Naive thymus-derived CD4-positive, alpha-beta T cell (primary cell): Measurements from ENCODE around the gene PTPRK. TPM values are rescaled to one million over a fixed set of nuclear protein-coding genes. Genes with fewer than 3 reads are reported as not detected.
A peak's percentile ranks its signal among the peaks of the same experiment; 100 is the strongest.

Experiments
- ATAC-seq: fragments of 150-1000 bp; cut with Tn5 transposase; 2 replicates; pipeline ENCODE4 v1.10.0; 2021; ENCODE audit warnings: mild to moderate bottlenecking, moderate library complexity
- CTCF ChIA-PET: fragments of 350-600 bp; sonication (Branson Sonifier 250); formaldehyde crosslinking; loops from one replicate; lab custom pipeline; 2021; ENCODE audit warnings: antibody characterized with exemption; lab: Charles Lee
- POLR2A ChIA-PET: fragments of 350-600 bp; sonication (Branson Sonifier 250); formaldehyde crosslinking; loops from one replicate; lab custom pipeline; 2021; ENCODE audit warnings: antibody characterized with exemption, inconsistent platforms; lab: Charles Lee
- DNase-seq, 9 donors: peaks; one replicate each; pipeline versions ENCODE4 v3.0.0 to v3.0.0-alpha.2; 2020 to 2022; ENCODE audit warnings: mixed read lengths in 1 of 9
- H3K27ac ChIP-seq: one replicate; pipeline ENCODE4 v1.7.0; 2013; ENCODE audit warnings: mild to moderate bottlenecking, low read depth, low read length, moderate library complexity
- H3K27me3 ChIP-seq, 2 donors: one replicate each; pipeline ENCODE4 v1.7.0; 2013; ENCODE audit warnings: low read length in 2 of 2, mild to moderate bottlenecking in 2 of 2, moderate library complexity in 2 of 2; ENCODE audit not compliant: control insufficient read depth in 2 of 2, insufficient read depth in 2 of 2
- H3K36me3 ChIP-seq, 3 experiments: 1 replicate in 2 of 3; 2 replicates in 1 of 3; pipeline ENCODE4 v1.7.0; 2013; ENCODE audit warnings: low read length in 3 of 3, mild to moderate bottlenecking in 3 of 3, moderate library complexity in 1 of 3; ENCODE audit not compliant: insufficient read depth in 3 of 3, control insufficient read depth in 2 of 3
- H3K4me1 ChIP-seq, 2 donors: one replicate each; pipeline ENCODE4 v1.7.0; 2013; ENCODE audit warnings: low read length in 2 of 2, mild to moderate bottlenecking in 2 of 2, moderate library complexity in 1 of 2; ENCODE audit not compliant: control insufficient read depth in 2 of 2, insufficient read depth in 2 of 2
- H3K4me3 ChIP-seq: 2 replicates; pipeline ENCODE4 v1.7.0; 2013; ENCODE audit warnings: mild to moderate bottlenecking, low read length
- H3K9me3 ChIP-seq, 3 experiments: 1 replicate in 2 of 3; 2 replicates in 1 of 3; pipeline ENCODE4 v1.7.0; 2013; ENCODE audit warnings: low read length in 3 of 3; ENCODE audit not compliant: control insufficient read depth in 2 of 3
- H3K27ac Mint-ChIP-seq, 9 donors: one replicate each; pipeline ENCODE4 v1.8.0; 2020 to 2022; ENCODE audit warnings: mixed read lengths in 9 of 9, mild to moderate bottlenecking in 8 of 9, moderate library complexity in 5 of 9, inconsistent platforms in 2 of 9
- H3K27me3 Mint-ChIP-seq, 5 donors: one replicate each; pipeline ENCODE4 v1.8.0; 2021 to 2022; ENCODE audit warnings: mixed read lengths in 5 of 5, mild to moderate bottlenecking in 1 of 5
- H3K36me3 Mint-ChIP-seq, 5 donors: one replicate each; pipeline ENCODE4 v1.8.0; 2020 to 2022; ENCODE audit warnings: mixed read lengths in 5 of 5, mild to moderate bottlenecking in 3 of 5, inconsistent platforms in 1 of 5
- H3K4me1 Mint-ChIP-seq, 7 donors: one replicate each; pipeline ENCODE4 v1.8.0; 2020 to 2022; ENCODE audit warnings: mixed read lengths in 7 of 7, mild to moderate bottlenecking in 3 of 7, inconsistent platforms in 1 of 7
- H3K4me3 Mint-ChIP-seq, 10 donors: one replicate each; pipeline ENCODE4 v1.8.0; 2020 to 2022; ENCODE audit warnings: mild to moderate bottlenecking in 10 of 10, mixed read lengths in 10 of 10, moderate library complexity in 6 of 10, inconsistent platforms in 2 of 10
- H3K9me3 Mint-ChIP-seq, 11 donors: one replicate each; pipeline ENCODE4 v1.8.0; 2020 to 2022; ENCODE audit warnings: mixed read lengths in 11 of 11, mild to moderate bottlenecking in 4 of 11, inconsistent platforms in 1 of 11, moderate library complexity in 1 of 11
- intact Hi-C, 2 donors: fragments of 100-400 bp; cut with micrococcal nuclease; formaldehyde crosslinking; loops; one replicate each; pipeline ENCODE4 v1.15.1; 2023
- polyA plus RNA-seq, 2 donors: library from polyadenylated mRNA; unstranded; fragments of 300-500 nt; fragmentation: Illumina TruSeq; gene quantifications; one replicate each; pipeline ENCODE4 v1.2.3, GENCODE V29; 2021
- total RNA-seq, 6 experiments: library from RNA in 5 of 6; stranded (reverse) in 5 of 6; gene quantifications; 1 replicate in 5 of 6; 2 replicates in 1 of 6; pipeline ENCODE4 v1.2.3 and lab custom pipeline; 2021 to 2026

Gene PTPRK
- total and polyA plus RNA-seq, 7 experiments from 2014 or later, result 1.3 to 6.5 (median 2.3) TPM

DNA sequence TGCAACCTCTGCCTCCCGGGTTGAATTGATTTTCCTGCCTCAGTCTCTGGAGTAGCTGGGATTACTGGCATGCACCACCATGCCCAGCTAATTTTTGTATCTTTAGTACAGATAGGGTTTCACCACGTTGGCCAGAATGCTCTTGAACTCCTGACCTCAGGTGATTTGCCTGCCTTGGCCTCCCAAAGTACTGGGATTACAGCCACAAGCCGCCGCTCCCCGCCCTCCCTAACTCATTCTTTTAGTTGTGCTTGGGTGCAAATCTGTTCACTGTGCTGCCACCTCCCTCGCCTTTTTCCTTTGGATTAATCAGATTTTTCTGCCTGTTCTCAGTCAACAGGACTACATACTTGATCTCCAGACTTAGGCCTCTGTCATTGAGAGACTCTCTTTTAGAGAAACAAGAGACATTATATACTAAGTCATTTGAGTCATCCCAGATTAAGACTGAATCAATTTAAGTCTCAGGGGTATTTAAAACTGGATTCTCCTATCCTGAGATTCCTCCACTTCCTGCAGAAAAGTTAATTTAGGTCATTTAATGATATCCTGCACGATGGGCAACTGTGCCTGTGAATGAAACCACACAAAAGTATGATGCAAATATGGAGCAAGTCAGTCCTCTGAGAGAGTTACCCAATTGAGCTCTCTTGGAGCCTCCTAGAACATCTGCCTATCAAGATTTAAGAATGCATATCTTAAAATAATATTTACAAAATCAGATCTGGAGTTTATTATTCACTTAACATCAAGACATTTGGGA is 483.4 kb downstream of the PTPRK start:
- DNase-seq (no peak), ATAC-seq (no peak)
- H3K27ac Mint-ChIP-seq, result no peak overlapping the region
- ChIA-PET POLR2A (no interaction called here), CTCF (no interaction called here)
- no peaks in the 10 kb centered on the region for H3K9me3 ChIP-seq
- H3K4me3 Mint-ChIP-seq, result no peak overlapping the region
- peaks cover 3 to 39% (median 16%) of the 10 kb centered on the region in 7 donors for H3K4me1 Mint-ChIP-seq
- no peak overlapping the region for H3K4me3 ChIP-seq
- H3K4me1 ChIP-seq, result peaks cover 0 to 4% of the 10 kb centered on the region in 2 donors
- H3K27me3 Mint-ChIP-seq, result no peaks in the 10 kb centered on the region
- H3K36me3 Mint-ChIP-seq, result peaks cover 0 to 5% (median 0%) of the 10 kb centered on the region in 5 donors
- H3K9me3 Mint-ChIP-seq, result peaks cover 0 to 2% (median 0%) of the 10 kb centered on the region in 11 donors
- no peaks in the 10 kb centered on the region for H3K36me3 ChIP-seq
- H3K27ac ChIP-seq, result no peak overlapping the region
- intact Hi-C loops, result no loop called here
- H3K27me3 ChIP-seq, result no peaks in the 10 kb centered on the region

DNA sequence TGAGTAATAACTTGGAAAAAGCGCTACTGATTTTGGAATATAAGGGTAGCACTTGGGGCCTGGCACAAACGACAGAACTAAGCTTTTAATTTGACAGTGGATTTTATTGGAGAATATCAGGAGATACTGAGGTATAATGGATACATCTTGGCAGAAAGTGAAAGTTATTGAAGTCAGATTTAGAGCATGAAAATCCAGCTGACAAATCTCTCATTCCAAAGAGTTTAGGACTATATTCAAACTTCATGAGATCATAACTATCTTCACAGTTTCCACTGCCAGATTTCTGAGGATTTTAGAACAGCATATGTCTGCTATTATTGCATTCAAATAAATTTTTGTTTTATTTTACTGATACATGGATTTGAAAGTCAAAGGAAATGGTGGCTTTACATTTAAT is 487.2 kb downstream of the PTPRK start:
- Mint-ChIP-seq H3K36me3 (peaks cover 0 to 5% (median 0%) of the 10 kb centered on the region in 5 donors), H3K9me3 (peaks cover 0 to 2% (median 0%) of the 10 kb centered on the region in 11 donors), H3K4me1 (peaks cover 8 to 41% (median 26%) of the 10 kb centered on the region in 7 donors), H3K27me3 (no peaks in the 10 kb centered on the region), H3K27ac (peak overlapping the region in 1 of 9 donors; percentile 2), H3K4me3 (peak overlapping the region in 2 of 10 donors; percentile 7 to 14)
- H3K4me1 ChIP-seq, result peaks cover 0 to 4% of the 10 kb centered on the region in 2 donors
- ATAC-seq (no peak), DNase-seq (no peak)
- H3K27ac ChIP-seq, result no peak overlapping the region
- H3K36me3 ChIP-seq, result no peaks in the 10 kb centered on the region
- no peaks in the 10 kb centered on the region for H3K9me3 ChIP-seq
- H3K4me3 ChIP-seq, result no peak overlapping the region
- ChIA-PET POLR2A (interaction anchor here (0.8 to 1.5 kb wide), 2 partner anchors 60 to 62 kb away, joined by 4 read pairs; no protein-coding TSS in a partner anchor), CTCF (no interaction called here)
- no peaks in the 10 kb centered on the region for H3K27me3 ChIP-seq
- intact Hi-C loops, result no loop called here

DNA sequence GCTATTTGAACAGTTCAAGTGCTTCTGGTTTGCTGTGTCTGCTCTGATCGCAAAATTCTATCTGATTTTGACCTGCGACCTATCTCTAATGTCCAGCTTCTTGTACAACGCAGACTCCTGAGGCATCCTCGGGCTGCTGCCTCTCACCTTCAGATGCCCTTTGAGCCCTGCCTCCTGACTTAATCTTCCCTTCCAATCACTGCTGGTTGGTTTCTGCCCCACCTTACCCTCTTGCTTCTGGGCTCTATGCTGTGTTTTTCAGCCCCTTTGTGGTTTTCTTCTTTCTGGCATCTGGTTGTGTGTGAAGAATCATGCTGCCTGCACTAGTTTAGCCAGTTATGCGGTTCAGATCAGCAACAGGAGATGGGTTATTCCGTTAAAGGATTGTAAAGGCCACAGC is 488.4 kb downstream of the PTPRK start:
- no peak overlapping the region for H3K4me3 ChIP-seq
- POLR2A ChIA-PET, result no interaction called here
- peaks cover 0 to 5% (median 0%) of the 10 kb centered on the region in 5 donors for H3K36me3 Mint-ChIP-seq
- H3K4me3 Mint-ChIP-seq, result peak overlapping the region in 9 of 10 donors; percentile 6 to 68 (median 37)
- H3K9me3 Mint-ChIP-seq, result peaks cover 0 to 2% (median 0%) of the 10 kb centered on the region in 11 donors
- H3K27me3 ChIP-seq, result no peaks in the 10 kb centered on the region
- DNase-seq (peak in 5 of 9 donors; percentile 2 to 27 (median 8)), ATAC-seq (no peak)
- no peak overlapping the region for H3K27ac ChIP-seq
- no peaks in the 10 kb centered on the region for H3K27me3 Mint-ChIP-seq
- no peaks in the 10 kb centered on the region for H3K9me3 ChIP-seq
- peak overlapping the region in 6 of 9 donors; percentile 1 to 74 (median 17) for H3K27ac Mint-ChIP-seq
- intact Hi-C loops, result no loop called here
- peaks cover 0 to 4% of the 10 kb centered on the region in 2 donors for H3K4me1 ChIP-seq
- CTCF ChIA-PET, result interaction anchor here (0.8 to 1.0 kb wide), 2 partner anchors 12 to 29 kb away, joined by 3 read pairs; no protein-coding TSS in a partner anchor
- H3K4me1 Mint-ChIP-seq, result peaks cover 8 to 49% (median 34%) of the 10 kb centered on the region in 7 donors
- no peaks in the 10 kb centered on the region for H3K36me3 ChIP-seq

DNA sequence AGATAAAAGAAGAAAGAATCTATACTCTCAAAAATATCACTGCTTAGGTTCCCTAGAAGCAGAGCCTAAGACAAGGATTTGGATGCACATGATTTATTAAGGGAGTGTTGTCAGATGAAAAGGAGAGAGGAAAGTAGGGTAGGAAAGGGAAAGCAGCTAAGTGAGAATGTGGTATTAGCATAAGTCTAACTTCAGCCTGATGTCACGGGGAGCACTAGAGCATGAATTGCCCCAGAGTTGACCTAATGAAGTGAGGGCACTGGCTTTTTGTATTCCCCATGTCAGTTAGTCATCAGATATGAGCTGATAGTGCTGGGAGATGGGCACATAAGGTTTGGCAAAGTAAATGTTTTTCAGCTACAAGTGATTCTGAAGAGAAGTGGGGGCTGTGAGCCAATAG is 490.6 kb downstream of the PTPRK start:
- POLR2A ChIA-PET, result no interaction called here
- ATAC-seq, result no peak
- Histone ChIP-seq H3K27me3 (no peaks in the 10 kb centered on the region), H3K36me3 (no peaks in the 10 kb centered on the region), H3K27ac (no peak overlapping the region), H3K4me1 (peaks cover 0 to 4% of the 10 kb centered on the region in 2 donors), H3K4me3 (no peak overlapping the region), H3K9me3 (no peaks in the 10 kb centered on the region)
- no peak for DNase-seq
- intact Hi-C loops, result no loop called here
- peaks cover 0 to 1% (median 0%) of the 10 kb centered on the region in 11 donors for H3K9me3 Mint-ChIP-seq
- peaks cover 10 to 53% (median 38%) of the 10 kb centered on the region in 7 donors for H3K4me1 Mint-ChIP-seq
- H3K36me3 Mint-ChIP-seq, result peaks cover 0 to 5% (median 0%) of the 10 kb centered on the region in 5 donors
- H3K27me3 Mint-ChIP-seq, result no peaks in the 10 kb centered on the region
- H3K27ac Mint-ChIP-seq, result no peak overlapping the region
- no peak overlapping the region for H3K4me3 Mint-ChIP-seq
- CTCF ChIA-PET, result no interaction called here

GRCh38 chr6:128028183-128028582 is 492.2 kb downstream of the PTPRK start:
- peaks cover 10 to 50% (median 33%) of the 10 kb centered on the region in 7 donors for H3K4me1 Mint-ChIP-seq
- ChIA-PET CTCF (interaction anchor here (0.5 kb wide), 1 partner anchor 31 kb away, joined by 3 read pairs; no protein-coding TSS in a partner anchor), POLR2A (no interaction called here)
- ATAC-seq, result no peak
- peaks cover 0 to 5% (median 0%) of the 10 kb centered on the region in 5 donors for H3K36me3 Mint-ChIP-seq
- no peak overlapping the region for H3K27ac Mint-ChIP-seq
- no peaks in the 10 kb centered on the region for H3K36me3 ChIP-seq
- no peak overlapping the region for H3K27ac ChIP-seq
- DNase-seq, result no peak
- no peak overlapping the region for H3K4me3 Mint-ChIP-seq
- H3K9me3 ChIP-seq, result no peaks in the 10 kb centered on the region
- no peaks in the 10 kb centered on the region for H3K27me3 ChIP-seq
- no peaks in the 10 kb centered on the region for H3K27me3 Mint-ChIP-seq
- H3K4me1 ChIP-seq, result peaks cover 0 to under 1% of the 10 kb centered on the region in 2 donors
- H3K9me3 Mint-ChIP-seq, result peaks cover 0 to 1% (median 0%) of the 10 kb centered on the region in 11 donors
- intact Hi-C loops, result no loop called here
- no peak overlapping the region for H3K4me3 ChIP-seq

DNA sequence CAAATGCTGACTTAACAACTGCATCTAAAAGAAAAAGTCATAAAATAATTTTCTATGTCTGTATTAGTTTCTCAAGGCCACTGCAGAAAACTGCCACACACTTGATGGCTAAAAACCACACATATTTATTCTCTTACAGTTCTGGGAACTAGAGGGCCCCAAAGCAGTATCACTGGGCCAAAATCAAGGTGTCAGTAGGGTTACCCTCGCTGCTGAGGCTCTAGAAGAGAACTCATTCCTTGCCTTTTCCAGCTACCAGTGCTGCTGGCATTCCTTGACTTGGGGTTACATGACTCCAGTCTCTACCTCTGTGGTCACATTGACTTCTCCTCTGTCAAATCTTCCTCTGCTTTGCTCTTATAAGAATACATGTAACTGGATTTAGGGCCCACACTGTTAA is 494.9 kb downstream of the PTPRK start:
- ChIA-PET POLR2A (no interaction called here), CTCF (no interaction called here)
- H3K27me3 Mint-ChIP-seq, result no peaks in the 10 kb centered on the region
- no peaks in the 10 kb centered on the region for H3K4me1 ChIP-seq
- no peak for ATAC-seq
- intact Hi-C loops, result no loop called here
- no peak overlapping the region for H3K4me3 Mint-ChIP-seq
- peaks cover 2 to 29% (median 18%) of the 10 kb centered on the region in 7 donors for H3K4me1 Mint-ChIP-seq
- no peaks in the 10 kb centered on the region for H3K36me3 ChIP-seq
- no peak overlapping the region for H3K4me3 ChIP-seq
- no peak overlapping the region for H3K27ac ChIP-seq
- peak overlapping the region in 1 of 9 donors; percentile 17 for H3K27ac Mint-ChIP-seq
- DNase-seq, result no peak
- H3K9me3 Mint-ChIP-seq, result peaks cover 0 to 1% (median 0%) of the 10 kb centered on the region in 11 donors
- no peaks in the 10 kb centered on the region for H3K27me3 ChIP-seq
- H3K36me3 Mint-ChIP-seq, result peaks cover 0 to 5% (median 0%) of the 10 kb centered on the region in 5 donors
- H3K9me3 ChIP-seq, result no peaks in the 10 kb centered on the region
